HEK293T (cell line): Measurements from ENCODE around the gene KRT2.

ENCODE experiments used
- BHLHE40 ChIP-seq: fragments of 450-650 bp; IDR thresholded peaks from 2 replicates; pipeline ENCODE4 v1.6.1; 2016; ENCODE audit warnings: mild to moderate bottlenecking, moderate library complexity, borderline replicate concordance
- FOXK2 ChIP-seq: fragments of 450-650 bp; IDR thresholded peaks from 2 replicates; pipeline ENCODE4 v1.6.1; 2016; ENCODE audit warnings: mild to moderate bottlenecking
- SP1 ChIP-seq: fragments of 450-650 bp; IDR thresholded peaks from 2 replicates; pipeline ENCODE4 v1.6.1; 2017
- TF ChIP-seq, protein P1 (sequence below): fragments of 450-650 bp; IDR thresholded peaks from 2 replicates; pipeline ENCODE4 v1.6.1; 2016

DNA sequence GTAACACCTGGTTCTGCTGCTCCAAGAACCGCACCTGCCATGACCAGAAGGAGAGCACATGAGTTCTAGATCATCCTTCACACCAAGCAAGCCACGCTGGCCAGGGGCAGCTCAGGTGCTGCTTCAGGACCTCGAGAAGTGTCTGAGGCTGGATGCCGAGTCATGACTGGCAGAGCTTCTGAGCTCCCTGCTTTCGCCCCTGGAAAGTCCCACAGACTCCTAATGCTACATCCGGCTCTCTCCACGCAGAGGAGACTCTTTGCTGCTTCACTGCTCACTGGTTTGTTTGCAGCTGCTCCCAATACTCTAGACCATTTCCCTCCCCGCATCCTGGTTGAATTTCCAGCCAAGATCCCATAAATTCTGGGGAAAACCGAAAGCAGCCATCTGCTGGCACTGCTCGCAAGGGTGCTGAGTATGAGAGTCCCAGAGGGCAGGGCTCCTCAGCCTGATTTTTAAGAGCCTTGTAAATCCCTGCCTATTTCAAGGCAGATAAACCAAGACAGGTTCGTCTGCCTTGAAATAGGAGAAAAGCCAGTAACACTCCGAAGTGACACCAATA is 1.4 kb downstream of the KRT2 start:
- TF ChIP-seq SP1 = no peak
- no peak for TF ChIP-seq FOXK2
- no peak for TF ChIP-seq BHLHE40
- TF ChIP-seq, protein P1, sequence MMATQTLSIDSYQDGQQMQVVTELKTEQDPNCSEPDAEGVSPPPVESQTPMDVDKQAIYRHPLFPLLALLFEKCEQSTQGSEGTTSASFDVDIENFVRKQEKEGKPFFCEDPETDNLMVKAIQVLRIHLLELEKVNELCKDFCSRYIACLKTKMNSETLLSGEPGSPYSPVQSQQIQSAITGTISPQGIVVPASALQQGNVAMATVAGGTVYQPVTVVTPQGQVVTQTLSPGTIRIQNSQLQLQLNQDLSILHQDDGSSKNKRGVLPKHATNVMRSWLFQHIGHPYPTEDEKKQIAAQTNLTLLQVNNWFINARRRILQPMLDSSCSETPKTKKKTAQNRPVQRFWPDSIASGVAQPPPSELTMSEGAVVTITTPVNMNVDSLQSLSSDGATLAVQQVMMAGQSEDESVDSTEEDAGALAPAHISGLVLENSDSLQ = no peak
